HEK293 (cell line): ENCODE results near the gene KLHL22.

Experiments used
- KLF7 ChIP-seq: fragments of 450-650 bp; formaldehyde crosslinking; IDR thresholded peaks from 2 replicates; pipeline ENCODE4 v1.5.1; 2016; ENCODE audit warnings: missing biosample characterization, missing genetic modification characterization, borderline replicate concordance
- MEIS1 ChIP-seq: sonication (generic); formaldehyde crosslinking; IDR thresholded peaks from 2 replicates; pipeline ENCODE4 v1.8.1; 2022; ENCODE audit warnings: missing genetic modification reagents, mild to moderate bottlenecking, borderline replicate concordance
- MZF1 ChIP-seq: fragments of 450-650 bp; formaldehyde crosslinking; IDR thresholded peaks from 2 replicates; pipeline ENCODE4 v1.5.1; 2017; ENCODE audit warnings: missing biosample characterization, missing genetic modification characterization, borderline replicate concordance
- SCRT2 ChIP-seq: fragments of 450-650 bp; formaldehyde crosslinking; IDR thresholded peaks from 2 replicates; pipeline ENCODE4 v1.5.1; 2016; ENCODE audit warnings: missing biosample characterization, missing genetic modification characterization
- SETDB1 ChIP-seq: IDR thresholded peaks from one replicate; pipeline ENCODE4 v1.6.1; 2017; ENCODE audit warnings: mild to moderate bottlenecking, low read length, moderate library complexity, mixed read lengths; ENCODE audit not compliant: insufficient read length
- YY1 ChIP-seq: fragments of 450-650 bp; formaldehyde crosslinking; IDR thresholded peaks from 2 replicates; pipeline ENCODE4 v1.5.1; 2018; ENCODE audit warnings: missing biosample characterization, missing genetic modification characterization
- ZBTB17 ChIP-seq: fragments of 450-650 bp; formaldehyde crosslinking; IDR thresholded peaks from 2 replicates; pipeline ENCODE4 v1.5.1; 2016; ENCODE audit warnings: missing biosample characterization, missing genetic modification characterization
- ZNF184 ChIP-seq: fragments of 450-650 bp; IDR thresholded peaks from 2 replicates; pipeline ENCODE4 v1.5.1; 2018; ENCODE audit warnings: missing biosample characterization, mild to moderate bottlenecking, missing genetic modification characterization
- ZNF426 ChIP-seq: fragments of 450-650 bp; formaldehyde crosslinking; IDR thresholded peaks from 2 replicates; pipeline ENCODE4 v1.5.1; 2017; ENCODE audit warnings: missing biosample characterization, missing genetic modification characterization, mild to moderate bottlenecking, inconsistent platforms, moderate library complexity
- ZNF473 ChIP-seq: fragments of 450-650 bp; formaldehyde crosslinking; IDR thresholded peaks from 2 replicates; pipeline ENCODE4 v1.5.1; 2017; ENCODE audit warnings: missing biosample characterization, missing genetic modification characterization
- ZNF48 ChIP-seq: fragments of 450-650 bp; formaldehyde crosslinking; IDR thresholded peaks from 2 replicates; pipeline ENCODE4 v1.5.1; 2016; ENCODE audit warnings: missing biosample characterization, missing genetic modification characterization
- ZNF501 ChIP-seq: fragments of 450-650 bp; formaldehyde crosslinking; IDR thresholded peaks from 2 replicates; pipeline ENCODE4 v1.5.1; 2016; ENCODE audit warnings: missing biosample characterization, missing genetic modification characterization
- ZNF510 ChIP-seq: fragments of 450-650 bp; formaldehyde crosslinking; IDR thresholded peaks from 2 replicates; pipeline ENCODE4 v1.5.1; 2018; ENCODE audit warnings: mild to moderate bottlenecking, missing genetic modification characterization, missing biosample characterization; ENCODE audit not compliant: insufficient replicate concordance
- ZNF560 ChIP-seq: fragments of 450-650 bp; formaldehyde crosslinking; IDR thresholded peaks from 2 replicates; pipeline ENCODE4 v1.5.1; 2017; ENCODE audit warnings: missing biosample characterization, missing genetic modification characterization, borderline replicate concordance
- ZNF626 ChIP-seq: fragments of 450-650 bp; sonication (Bioruptor Pico); formaldehyde crosslinking; IDR thresholded peaks from 2 replicates; pipeline ENCODE4 v1.5.1; 2018; ENCODE audit warnings: missing biosample characterization, missing genetic modification characterization, inconsistent platforms
- ZNF629 ChIP-seq: fragments of 450-650 bp; formaldehyde crosslinking; IDR thresholded peaks from 2 replicates; pipeline ENCODE4 v1.5.1; 2017; ENCODE audit warnings: missing biosample characterization, missing genetic modification characterization
- ZNF664 ChIP-seq: fragments of 450-650 bp; formaldehyde crosslinking; IDR thresholded peaks from 2 replicates; pipeline ENCODE4 v1.5.1; 2016; ENCODE audit warnings: missing biosample characterization, missing genetic modification characterization
- ZNF670 ChIP-seq: fragments of 450-650 bp; formaldehyde crosslinking; IDR thresholded peaks from 2 replicates; pipeline ENCODE4 v1.5.1; 2016; ENCODE audit warnings: missing biosample characterization, missing genetic modification characterization, low read depth
- ZNF768 ChIP-seq: fragments of 450-650 bp; formaldehyde crosslinking; IDR thresholded peaks from 2 replicates; pipeline ENCODE4 v1.5.1; 2018; ENCODE audit warnings: missing biosample characterization, mild to moderate bottlenecking, missing genetic modification characterization
- TF ChIP-seq, protein P1 (sequence below): fragments of 450-650 bp; formaldehyde crosslinking; IDR thresholded peaks from 2 replicates; pipeline ENCODE4 v1.5.1; 2016; ENCODE audit warnings: missing biosample characterization, missing genetic modification characterization
- TF ChIP-seq, protein P2 (sequence below): fragments of 450-650 bp; IDR thresholded peaks from 2 replicates; pipeline ENCODE4 v1.5.1; 2018; ENCODE audit warnings: missing biosample characterization, mild to moderate bottlenecking, missing genetic modification characterization
- TF ChIP-seq, protein P3 (sequence below): fragments of 450-650 bp; formaldehyde crosslinking; IDR thresholded peaks from 2 replicates; pipeline ENCODE4 v1.5.1; 2017; ENCODE audit warnings: missing biosample characterization, missing genetic modification characterization
- TF ChIP-seq, protein P4 (sequence below): fragments of 450-650 bp; formaldehyde crosslinking; conservative IDR thresholded peaks from 2 replicates; pipeline ENCODE4 v1.5.1; 2016; ENCODE audit warnings: low read depth, missing biosample characterization, missing genetic modification characterization
- TF ChIP-seq, protein P5 (sequence below): fragments of 450-650 bp; formaldehyde crosslinking; IDR thresholded peaks from 2 replicates; pipeline ENCODE4 v1.5.1; 2017; ENCODE audit warnings: missing biosample characterization, missing genetic modification characterization
- TF ChIP-seq, protein P6 (sequence below): fragments of 450-650 bp; formaldehyde crosslinking; IDR thresholded peaks from 2 replicates; pipeline ENCODE4 v1.5.1; 2016; ENCODE audit warnings: missing biosample characterization, missing genetic modification characterization, low read depth
- TF ChIP-seq, protein P7 (sequence below): fragments of 450-650 bp; formaldehyde crosslinking; IDR thresholded peaks from 2 replicates; pipeline ENCODE4 v1.5.1; 2016; ENCODE audit warnings: missing biosample characterization, missing genetic modification characterization

The KLHL22 gene

DNA sequence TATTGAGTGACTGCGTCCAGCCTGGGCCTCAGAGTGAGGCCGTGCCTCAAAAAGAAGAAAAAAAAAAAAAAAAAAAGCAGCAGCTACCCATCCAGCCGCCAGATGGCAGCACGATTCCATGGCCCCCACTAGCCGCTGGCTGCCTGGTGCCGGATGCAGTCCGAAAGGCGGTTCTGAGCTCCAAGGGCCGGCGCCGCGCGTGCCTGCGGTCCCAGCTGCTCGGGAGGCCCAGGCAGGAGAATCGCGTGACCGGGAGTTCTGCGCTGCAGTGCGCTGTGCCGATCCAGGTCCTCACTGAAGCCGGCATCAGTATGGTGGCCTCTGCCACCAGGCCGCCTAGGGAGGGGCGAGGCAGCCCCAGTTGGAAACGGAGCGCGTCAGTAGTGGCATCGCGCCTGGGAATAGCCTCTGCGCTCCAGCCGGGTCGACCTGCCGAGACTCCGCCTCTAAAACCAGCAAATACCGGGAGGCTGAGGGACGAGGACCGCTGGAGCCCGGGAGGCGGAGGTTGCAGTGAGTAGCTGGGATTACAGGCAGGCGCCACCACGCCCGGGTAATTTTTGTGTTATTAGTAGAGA lies 77.3 kb downstream of the KLHL22 start (continued):
- TF ChIP-seq ZNF664 (tag by site-specific recombination) (no peak), MEIS1 (CRISPR knock-in tag) (no peak), SETDB1 (no peak), ZNF626 (tag by site-specific recombination) (no peak), ZNF629 (tag by site-specific recombination) (peak; percentile 48), SCRT2 (no peak), ZNF560 (tag by site-specific recombination) (no peak), ZNF670 (tag by site-specific recombination) (no peak), ZNF768 (tag by site-specific recombination) (no peak), YY1 (tag by site-specific recombination) (0 out of 2 replicates have a peak, but pooled peaks have one; percentile 40), ZNF473 (tag by site-specific recombination) (no peak), ZNF426 (tag by site-specific recombination) (no peak), ZNF501 (tag by site-specific recombination) (peak; percentile 62; the same call in 1 of the 2 replicates), MZF1 (tag by site-specific recombination) (no peak), ZNF510 (tag by site-specific recombination) (no peak), ZNF48 (no peak), ZBTB17 (tag by site-specific recombination) (peak; percentile 99), ZNF184 (tag by site-specific recombination) (no peak), KLF7 (tag by site-specific recombination) (no peak)
- TF ChIP-seq, protein P1, sequence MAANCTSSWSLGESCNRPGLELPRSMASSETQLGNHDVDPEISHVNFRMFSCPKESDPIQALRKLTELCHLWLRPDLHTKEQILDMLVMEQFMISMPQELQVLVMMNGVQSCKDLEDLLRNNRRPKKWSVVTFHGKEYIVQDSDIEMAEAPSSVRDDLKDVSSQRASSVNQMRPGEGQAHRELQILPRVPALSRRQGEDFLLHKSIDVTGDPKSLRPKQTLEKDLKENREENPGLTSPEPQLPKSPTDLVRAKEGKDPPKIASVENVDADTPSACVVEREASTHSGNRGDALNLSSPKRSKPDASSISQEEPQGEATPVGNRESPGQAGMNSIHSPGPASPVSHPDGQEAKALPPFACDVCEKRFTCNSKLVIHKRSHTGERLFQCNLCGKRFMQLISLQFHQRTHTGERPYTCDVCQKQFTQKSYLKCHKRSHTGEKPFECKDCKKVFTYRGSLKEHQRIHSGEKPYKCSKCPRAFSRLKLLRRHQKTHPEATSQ (tag by site-specific recombination): no peak
- TF ChIP-seq, protein P2, sequence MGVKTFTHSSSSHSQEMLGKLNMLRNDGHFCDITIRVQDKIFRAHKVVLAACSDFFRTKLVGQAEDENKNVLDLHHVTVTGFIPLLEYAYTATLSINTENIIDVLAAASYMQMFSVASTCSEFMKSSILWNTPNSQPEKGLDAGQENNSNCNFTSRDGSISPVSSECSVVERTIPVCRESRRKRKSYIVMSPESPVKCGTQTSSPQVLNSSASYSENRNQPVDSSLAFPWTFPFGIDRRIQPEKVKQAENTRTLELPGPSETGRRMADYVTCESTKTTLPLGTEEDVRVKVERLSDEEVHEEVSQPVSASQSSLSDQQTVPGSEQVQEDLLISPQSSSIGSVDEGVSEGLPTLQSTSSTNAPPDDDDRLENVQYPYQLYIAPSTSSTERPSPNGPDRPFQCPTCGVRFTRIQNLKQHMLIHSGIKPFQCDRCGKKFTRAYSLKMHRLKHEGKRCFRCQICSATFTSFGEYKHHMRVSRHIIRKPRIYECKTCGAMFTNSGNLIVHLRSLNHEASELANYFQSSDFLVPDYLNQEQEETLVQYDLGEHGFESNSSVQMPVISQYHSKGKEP (tag by site-specific recombination): no peak
- TF ChIP-seq, protein P3, sequence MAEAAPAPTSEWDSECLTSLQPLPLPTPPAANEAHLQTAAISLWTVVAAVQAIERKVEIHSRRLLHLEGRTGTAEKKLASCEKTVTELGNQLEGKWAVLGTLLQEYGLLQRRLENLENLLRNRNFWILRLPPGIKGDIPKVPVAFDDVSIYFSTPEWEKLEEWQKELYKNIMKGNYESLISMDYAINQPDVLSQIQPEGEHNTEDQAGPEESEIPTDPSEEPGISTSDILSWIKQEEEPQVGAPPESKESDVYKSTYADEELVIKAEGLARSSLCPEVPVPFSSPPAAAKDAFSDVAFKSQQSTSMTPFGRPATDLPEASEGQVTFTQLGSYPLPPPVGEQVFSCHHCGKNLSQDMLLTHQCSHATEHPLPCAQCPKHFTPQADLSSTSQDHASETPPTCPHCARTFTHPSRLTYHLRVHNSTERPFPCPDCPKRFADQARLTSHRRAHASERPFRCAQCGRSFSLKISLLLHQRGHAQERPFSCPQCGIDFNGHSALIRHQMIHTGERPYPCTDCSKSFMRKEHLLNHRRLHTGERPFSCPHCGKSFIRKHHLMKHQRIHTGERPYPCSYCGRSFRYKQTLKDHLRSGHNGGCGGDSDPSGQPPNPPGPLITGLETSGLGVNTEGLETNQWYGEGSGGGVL: no peak
- TF ChIP-seq, protein P4, sequence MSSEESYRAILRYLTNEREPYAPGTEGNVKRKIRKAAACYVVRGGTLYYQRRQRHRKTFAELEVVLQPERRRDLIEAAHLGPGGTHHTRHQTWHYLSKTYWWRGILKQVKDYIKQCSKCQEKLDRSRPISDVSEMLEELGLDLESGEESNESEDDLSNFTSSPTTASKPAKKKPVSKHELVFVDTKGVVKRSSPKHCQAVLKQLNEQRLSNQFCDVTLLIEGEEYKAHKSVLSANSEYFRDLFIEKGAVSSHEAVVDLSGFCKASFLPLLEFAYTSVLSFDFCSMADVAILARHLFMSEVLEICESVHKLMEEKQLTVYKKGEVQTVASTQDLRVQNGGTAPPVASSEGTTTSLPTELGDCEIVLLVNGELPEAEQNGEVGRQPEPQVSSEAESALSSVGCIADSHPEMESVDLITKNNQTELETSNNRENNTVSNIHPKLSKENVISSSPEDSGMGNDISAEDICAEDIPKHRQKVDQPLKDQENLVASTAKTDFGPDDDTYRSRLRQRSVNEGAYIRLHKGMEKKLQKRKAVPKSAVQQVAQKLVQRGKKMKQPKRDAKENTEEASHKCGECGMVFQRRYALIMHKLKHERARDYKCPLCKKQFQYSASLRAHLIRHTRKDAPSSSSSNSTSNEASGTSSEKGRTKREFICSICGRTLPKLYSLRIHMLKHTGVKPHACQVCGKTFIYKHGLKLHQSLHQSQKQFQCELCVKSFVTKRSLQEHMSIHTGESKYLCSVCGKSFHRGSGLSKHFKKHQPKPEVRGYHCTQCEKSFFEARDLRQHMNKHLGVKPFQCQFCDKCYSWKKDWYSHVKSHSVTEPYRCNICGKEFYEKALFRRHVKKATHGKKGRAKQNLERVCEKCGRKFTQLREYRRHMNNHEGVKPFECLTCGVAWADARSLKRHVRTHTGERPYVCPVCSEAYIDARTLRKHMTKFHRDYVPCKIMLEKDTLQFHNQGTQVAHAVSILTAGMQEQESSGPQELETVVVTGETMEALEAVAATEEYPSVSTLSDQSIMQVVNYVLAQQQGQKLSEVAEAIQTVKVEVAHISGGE (tag by site-specific recombination): no peak
- TF ChIP-seq, protein P5, sequence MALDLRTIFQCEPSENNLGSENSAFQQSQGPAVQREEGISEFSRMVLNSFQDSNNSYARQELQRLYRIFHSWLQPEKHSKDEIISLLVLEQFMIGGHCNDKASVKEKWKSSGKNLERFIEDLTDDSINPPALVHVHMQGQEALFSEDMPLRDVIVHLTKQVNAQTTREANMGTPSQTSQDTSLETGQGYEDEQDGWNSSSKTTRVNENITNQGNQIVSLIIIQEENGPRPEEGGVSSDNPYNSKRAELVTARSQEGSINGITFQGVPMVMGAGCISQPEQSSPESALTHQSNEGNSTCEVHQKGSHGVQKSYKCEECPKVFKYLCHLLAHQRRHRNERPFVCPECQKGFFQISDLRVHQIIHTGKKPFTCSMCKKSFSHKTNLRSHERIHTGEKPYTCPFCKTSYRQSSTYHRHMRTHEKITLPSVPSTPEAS (tag by site-specific recombination): no peak
- TF ChIP-seq, protein P6, sequence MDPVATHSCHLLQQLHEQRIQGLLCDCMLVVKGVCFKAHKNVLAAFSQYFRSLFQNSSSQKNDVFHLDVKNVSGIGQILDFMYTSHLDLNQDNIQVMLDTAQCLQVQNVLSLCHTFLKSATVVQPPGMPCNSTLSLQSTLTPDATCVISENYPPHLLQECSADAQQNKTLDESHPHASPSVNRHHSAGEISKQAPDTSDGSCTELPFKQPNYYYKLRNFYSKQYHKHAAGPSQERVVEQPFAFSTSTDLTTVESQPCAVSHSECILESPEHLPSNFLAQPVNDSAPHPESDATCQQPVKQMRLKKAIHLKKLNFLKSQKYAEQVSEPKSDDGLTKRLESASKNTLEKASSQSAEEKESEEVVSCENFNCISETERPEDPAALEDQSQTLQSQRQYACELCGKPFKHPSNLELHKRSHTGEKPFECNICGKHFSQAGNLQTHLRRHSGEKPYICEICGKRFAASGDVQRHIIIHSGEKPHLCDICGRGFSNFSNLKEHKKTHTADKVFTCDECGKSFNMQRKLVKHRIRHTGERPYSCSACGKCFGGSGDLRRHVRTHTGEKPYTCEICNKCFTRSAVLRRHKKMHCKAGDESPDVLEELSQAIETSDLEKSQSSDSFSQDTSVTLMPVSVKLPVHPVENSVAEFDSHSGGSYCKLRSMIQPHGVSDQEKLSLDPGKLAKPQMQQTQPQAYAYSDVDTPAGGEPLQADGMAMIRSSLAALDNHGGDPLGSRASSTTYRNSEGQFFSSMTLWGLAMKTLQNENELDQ (tag by site-specific recombination): no peak
- TF ChIP-seq, protein P7, sequence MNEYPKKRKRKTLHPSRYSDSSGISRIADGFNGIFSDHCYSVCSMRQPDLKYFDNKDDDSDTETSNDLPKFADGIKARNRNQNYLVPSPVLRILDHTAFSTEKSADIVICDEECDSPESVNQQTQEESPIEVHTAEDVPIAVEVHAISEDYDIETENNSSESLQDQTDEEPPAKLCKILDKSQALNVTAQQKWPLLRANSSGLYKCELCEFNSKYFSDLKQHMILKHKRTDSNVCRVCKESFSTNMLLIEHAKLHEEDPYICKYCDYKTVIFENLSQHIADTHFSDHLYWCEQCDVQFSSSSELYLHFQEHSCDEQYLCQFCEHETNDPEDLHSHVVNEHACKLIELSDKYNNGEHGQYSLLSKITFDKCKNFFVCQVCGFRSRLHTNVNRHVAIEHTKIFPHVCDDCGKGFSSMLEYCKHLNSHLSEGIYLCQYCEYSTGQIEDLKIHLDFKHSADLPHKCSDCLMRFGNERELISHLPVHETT (tag by site-specific recombination): no peak
